Activated CD4-positive, alpha-beta T cell treated with anti-CD3 and anti-CD28 coated beads, Interleukin-2, amount 50 U/mL, for 1 hour (primary cell): ENCODE results near the gene ASL.
"Not testable (repeated sequence)": the region's sequence is repeated elsewhere in the genome, so short reads cannot be mapped to it uniquely, and the experiment has no call there.

ENCODE experiments used
- DNase-seq: peaks from one replicate; pipeline ENCODE4 v3.0.0-alpha.2; 2020

Gene ASL

DNA sequence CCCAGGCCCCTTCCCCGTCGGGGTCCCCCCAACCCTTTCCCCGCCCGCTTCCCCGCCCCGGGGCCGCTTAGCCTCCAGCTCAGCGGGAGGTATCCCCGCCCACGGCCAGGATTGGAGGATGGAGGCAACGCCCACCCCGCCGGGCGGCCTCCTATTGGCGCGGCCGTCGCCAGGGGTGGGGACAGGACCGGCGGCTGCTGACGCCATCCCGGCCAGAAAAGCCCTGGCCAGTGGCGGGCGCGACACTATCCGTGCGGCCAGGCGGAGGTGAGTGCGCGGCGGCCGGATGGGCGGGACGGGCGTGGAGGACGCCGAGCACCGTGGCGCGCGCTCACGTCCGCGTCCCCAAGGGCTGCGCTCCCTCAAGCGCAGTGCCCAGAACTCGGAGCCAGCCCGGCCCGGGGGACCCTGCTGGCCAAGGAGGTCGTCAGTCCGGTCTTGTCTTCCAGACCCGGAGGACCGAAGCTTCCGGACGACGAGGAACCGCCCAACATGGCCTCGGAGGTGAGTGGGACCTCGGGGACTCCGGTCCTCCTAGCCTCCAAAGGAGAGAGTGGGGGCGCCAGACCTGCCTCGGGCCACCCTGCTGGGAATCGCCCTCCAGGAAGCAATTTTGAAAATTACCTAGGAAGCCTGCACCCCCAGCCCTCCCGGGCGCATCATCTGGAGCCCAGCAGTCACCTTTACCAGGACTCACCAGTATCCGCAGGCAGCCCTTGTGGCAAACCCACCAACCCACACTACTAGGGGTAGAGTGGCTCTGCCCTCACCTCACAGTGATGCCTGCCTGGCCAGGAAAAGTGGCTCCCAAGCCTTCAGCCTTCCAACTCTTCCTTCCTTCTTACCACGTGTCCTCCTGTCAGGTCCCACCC lies at the start of gene ASL:
ASL (plus strand) TSS at position 230 of the 872 bp plus-strand sequence; CDS start at position 493, 263 bp downstream.
- DNase-seq = peak; percentile 80

DNA sequence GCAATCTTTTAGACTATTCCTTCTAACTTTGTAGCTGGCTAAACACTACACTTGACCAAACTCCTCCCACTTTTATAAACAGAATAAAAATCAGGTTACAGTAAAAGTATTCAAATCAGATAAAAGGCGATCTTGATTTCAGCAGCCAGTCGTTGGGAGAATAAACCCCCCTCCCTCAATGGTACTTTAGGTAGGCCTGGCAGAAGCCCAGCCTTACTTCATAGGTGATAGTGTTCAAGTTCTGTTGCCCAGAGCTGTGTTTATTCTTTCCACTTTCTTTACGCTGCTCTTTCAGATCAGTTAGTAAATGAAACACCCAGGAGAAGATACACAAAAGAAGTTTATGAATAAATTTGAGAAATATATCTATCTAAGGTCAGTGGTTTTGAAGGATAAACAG lies 47.3 kb upstream of the ASL start:
- DNase-seq = not testable (repeated sequence)

DNA sequence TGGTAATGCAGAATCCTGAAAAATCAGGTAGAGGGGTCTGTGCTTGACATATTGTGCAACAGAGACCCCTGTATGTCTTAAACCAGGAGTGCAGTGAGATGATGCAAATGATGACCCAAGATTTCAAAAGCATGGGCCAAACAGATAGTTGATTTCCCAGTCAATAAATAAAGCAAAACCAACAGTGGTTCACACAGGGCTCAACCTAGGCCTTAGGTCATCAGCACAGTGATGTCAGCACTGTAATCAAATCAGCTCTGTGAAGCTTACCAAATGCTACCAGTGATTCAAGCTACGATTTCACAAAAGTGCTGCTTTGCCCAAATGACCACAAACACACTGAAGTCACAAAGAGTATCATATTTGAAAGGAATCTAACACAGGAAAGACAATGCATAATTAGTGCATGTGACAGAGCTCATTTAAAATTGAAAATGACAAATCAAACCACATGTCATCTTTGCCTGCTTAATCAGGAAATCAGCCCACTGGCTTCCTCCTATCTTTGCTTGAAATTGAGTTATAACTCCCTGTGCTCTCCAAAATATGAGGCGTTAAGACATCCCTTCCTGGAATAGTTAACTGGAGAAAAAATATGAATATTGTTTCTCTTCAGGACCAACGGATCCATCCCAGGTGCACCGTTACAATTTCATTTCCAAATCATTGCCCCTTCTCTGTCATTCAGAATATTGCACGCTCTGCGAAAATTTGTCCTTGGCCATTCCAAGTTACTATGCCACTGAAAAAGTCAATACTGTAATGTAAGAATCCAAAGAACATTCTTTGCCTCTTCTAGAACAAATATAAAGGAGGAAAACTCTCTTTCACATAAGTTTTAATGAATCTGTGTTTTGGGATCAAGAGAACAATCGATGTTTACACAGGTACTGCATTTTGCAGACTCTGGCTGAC lies 41.9 kb upstream of the ASL start:
- no peak for DNase-seq

DNA sequence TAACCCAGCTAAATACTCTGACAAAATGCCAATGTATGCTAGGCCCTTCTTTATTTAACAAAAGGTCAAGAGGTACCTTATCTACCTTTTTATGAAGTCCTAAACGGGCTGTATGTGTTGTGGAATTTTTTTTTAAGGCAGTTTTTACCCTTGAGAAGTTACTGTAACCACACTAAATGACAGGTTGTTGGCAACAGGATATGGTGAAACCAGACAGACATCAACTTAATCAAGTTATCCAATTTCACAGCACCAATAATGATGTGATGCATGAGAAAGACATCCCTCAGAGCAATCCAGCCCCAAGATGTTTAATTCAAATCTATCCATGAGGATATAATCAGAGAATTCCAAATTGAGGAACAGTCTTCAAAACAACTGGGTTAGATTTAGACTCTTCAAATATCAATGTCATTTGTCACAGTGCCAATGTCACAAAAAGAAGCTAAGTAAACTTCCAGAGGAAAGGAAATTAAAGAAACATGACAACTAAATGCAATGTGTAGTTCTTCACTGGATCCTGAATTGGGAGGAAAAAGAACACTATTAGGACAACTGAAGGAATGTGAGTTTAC lies 41.1 kb upstream of the ASL start:
- DNase-seq = not testable (repeated sequence)

DNA sequence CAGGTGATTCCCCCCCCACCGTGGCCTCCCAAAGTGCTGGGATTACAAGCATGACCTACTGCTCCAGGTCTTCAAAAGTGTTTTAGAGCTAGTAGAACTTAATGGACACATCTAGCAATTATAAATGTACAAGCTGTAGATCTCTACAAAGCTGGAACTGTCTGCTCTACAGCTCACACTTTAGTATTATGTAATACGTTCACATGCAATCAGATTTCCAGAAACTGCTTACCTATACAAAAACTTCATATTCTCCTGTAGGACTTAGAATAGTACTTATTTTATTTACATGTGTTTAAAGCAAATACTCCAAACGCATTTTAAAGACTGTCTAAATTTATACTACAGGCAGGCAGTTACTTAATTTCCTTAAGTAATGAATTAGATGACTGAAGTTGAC lies 39.2 kb upstream of the ASL start:
- DNase-seq = no peak

DNA sequence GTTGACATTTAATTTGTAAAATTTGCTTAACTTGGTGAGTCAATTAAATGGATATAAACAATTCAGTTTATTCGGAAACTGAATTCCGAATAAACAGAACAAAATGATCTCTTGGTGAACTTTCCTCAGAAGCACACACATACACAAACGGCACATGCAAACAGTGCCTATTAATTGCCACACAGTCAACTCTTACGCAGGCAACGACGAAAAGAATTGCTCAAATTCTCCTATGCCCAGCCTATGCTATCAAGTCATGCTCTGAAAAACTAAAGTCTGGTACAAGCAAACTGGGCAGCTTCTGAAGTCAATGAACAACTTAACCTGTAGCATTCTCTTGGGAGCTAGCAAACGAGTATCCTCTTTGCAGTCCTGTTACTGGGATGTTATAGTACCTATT lies 38.8 kb upstream of the ASL start:
- no peak for DNase-seq

DNA sequence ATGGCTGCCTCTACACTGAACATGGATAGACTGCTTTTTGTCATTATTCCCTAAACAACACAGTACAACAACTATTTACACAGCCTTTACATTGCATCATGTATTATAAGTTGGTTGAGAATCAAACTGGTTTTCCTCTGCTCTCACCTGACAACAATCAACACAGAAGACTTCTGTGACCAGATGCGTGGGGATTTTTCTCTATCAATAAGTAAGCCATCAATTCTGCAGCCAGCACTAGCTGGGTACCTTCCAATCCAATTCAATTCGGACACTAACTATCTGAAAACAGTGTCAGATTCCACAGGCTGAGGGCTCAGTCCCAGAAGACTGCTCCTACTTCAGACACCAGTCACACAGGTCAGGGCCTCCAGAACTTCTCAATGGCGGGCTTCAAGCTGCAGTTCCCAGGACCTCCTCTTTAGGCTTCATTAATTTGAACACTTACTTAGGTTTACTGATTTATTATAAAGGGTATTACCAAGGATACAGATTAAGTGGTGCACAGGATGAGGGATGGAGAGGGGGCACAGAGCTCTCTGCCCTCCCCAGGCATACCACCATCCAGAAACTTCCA lies 36.4 kb upstream of the ASL start:
- no peak for DNase-seq

DNA sequence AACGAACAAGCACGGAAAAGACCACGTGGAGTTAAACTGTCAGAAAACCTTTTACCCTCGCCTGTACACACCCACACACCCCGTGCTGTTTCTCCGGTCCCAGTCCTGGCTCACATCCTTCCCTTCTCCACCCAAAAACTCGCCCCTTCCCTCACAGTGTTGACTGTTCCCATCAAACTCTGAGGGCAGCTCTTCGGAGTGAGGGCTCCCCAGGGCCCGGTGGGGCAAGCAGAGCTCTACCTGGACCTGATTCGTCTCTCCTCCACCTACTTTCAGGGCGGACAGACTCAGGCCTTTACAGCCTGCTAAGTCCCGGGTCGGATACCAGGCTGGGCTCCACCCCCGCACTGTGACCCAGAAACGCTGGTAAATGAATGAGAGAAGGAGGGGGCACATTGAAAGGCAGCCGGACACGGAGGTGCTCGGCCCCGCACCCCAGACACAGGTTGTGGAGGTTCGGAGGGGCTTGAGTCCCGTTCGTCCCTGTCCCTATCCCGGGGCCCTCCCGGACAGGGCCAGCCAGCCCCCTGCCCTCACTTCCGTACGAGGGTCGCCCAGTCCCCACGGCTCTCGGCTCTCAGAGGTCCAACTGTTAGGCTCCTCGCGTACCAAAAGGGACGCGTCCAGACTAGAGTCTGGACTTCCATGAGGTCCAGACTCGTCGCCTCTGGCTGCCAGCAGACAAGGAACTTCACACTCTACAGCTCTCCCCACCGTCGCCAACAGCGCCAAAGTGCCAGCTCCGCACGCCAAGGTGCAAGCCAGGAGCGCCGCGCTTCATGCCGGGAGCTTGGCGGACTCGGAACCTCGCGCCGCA lies 31.7 kb upstream of the ASL start:
- peak; percentile 17 for DNase-seq

DNA sequence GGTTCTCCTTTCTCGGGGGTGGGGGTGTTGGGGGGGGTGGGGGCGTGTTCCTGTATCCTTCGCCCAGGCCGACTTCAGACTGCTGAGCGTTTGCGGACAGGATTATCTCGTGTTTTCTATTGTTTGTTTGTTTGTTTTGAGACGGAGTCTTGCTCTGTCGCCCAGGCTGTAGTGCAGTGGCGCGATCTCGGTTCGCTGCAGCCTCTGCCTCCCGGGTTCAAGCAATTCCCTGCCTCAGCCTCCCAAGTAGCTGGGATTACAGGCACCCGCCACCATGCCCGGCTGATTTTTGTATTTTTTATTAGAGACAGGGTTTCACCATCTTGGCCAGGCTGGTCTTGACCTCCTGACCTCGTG lies 31.1 kb upstream of the ASL start:
- DNase-seq = not testable (repeated sequence)

DNA sequence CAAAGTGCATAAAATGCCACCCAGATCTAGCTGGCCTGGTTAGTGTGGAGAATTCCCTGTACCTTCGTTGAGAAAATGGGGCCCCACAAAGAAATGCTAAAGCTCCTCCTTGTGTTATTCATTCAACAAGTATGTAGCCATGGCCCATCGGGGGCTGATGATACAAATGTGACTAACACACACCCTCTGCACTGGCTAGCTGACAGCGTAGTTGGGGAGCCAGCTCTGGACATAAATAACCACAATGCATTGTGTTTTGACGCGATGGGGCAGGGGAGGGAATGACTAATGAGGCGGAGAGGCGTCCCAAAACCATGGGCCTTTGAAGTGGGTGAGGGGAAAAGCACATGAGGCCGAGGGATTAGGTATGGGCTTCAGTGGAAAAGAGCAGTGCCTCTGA lies 28.2 kb upstream of the ASL start:
- no peak for DNase-seq

DNA sequence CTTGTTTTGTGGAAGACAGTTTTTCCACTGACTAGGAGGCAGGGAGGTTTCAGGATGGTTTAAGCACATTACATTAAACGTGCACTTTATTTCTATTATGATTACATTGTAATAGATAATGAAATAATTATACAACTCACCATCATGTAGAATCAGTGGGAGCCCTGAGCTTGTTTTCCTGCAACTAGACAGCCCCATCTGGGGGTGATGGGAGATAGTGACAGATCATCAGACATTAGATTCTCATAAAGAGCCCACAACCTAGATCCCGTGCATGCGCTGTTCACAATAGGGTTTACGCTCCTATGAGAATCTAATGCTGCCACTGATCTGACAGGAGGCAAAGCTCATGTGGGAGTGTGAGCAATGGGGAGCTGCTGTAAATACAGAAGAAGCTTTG lies 25.7 kb upstream of the ASL start:
- not testable (repeated sequence) for DNase-seq

DNA sequence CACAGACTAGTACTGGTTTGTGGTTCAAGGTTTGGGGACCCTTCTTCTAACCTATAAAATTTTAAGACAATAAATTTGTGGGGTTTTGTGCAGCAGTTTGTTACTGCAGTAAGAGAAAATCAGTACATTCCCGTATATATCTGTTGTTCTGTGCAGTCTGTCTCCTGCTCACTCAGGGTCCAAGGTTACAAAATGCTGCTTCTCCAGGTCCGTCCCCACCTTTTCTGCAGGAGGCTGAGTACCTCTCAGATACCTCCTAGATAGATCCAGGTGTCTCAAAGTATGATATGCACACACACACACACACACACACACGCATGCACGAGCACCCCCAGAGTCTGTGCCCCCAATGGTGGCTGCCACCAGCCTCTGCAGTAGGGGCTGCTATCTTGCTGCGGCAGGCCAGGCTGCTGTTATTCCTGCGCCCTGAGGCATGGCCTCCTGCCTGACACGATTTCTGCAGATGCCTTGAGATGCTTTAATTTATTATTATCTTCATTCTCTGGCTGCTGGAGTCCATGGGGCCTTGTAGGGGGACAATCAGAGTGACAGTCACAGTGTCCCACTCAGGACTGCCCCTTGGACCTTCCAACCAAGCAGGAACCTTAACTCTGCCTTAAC lies 25.2 kb upstream of the ASL start:
- no peak for DNase-seq

DNA sequence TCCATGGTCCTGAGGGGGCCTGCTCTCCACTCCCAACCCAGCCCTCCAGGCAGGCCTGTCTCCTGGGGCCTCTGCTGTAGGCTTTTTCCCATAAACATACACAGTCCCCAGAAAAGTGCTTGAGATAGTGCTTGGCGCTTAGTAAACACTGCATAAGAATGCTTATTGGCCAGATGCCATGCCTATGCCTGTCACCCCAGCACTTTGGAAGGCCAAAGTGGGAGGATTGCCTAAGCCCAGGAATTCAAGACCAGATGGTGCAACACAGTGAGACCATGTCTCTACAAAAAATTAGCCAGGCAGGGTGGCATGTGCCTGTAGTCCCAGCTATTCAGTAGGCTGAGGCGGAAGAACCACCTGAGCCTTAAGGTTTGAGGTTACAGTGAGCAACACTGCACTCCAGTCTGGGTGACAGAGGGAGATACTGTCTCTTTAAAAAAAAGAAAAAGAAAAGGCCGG lies 24.6 kb upstream of the ASL start:
- DNase-seq = no peak

DNA sequence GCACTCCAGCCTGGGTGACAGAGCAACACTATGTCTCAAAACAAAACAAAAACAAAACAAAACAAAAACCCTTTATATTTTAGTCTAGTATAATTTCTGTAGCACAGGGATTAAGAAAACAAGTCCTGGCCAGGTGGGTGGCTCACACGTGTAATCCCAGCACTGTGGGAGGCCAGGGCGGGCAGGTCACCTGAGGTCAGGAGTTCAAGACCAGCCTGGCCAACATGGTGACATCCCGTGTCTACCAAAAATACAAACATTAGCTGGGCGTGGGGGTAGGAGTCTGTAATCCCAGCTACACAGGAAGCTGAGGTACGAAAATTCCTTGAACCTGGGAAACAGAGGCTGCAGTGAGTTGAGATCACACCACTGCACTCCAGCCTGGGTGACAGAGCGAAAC lies 23.2 kb upstream of the ASL start:
- DNase-seq = no peak

DNA sequence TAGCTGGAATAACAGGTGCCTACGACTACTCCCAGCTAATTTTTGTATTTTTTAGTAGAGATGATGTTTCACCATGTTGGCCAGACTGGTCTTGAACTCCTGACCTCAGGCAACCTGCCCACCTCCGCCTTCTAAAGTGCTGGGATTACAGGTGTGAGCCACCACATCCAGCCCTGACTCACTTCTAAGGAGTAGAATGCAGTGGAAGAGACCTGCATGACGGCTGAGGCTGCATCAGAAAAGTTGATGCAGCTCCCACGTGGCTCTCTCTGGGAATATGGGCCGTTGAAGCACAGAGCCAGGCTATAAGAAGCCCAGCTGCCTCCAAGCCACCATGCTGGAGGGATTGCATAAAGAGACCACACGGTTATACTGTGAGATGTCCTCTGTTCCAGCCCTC lies 21.6 kb upstream of the ASL start:
- no peak for DNase-seq

DNA sequence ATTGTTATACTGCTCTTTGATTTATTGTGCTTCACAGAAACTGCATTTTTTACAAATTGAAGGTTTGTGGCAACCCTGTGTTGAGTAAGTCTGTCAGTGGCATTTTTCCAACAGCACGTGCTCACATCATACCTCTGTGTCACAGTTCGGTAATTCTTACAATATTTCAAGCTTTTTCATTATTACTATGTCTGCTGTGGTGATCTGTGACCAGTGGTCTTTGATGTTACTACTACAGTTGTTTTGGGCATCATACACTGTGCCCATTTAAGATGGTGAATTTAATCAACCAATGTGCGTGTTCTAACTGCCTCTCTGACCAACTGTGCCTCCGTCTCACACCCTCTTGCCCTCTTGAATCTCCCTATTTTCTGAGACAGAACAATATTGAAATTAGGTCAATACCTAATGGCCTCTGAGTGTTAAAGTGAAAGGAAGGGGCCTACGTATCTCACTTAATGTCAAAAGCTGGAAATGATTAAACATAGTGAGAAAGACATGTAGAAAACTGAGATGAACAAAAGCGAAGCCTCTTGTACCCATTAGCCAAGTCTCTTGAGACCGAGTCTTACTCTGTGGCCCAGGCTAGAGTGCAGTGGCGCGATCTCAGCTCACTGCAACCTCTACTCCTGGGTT lies 20.2 kb upstream of the ASL start:
- DNase-seq = no peak

DNA sequence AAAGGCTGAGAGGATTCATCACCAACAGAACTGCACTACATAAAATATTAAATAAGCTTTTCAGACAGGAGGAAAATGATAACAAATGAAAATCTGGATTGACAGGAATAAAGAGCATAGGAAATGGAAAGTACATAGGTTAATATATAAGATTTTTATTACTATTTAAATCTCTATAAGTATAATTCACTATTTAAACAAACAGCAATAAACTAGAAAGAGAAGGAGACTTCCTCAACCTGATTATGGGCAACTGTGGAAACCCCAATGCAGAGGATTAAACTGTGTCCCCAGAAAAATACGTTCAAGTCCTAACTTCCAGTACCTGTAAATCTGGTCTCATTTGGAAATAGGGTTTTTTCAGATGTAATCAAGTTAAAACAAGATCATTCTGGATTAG lies 14.8 kb upstream of the ASL start:
- no peak for DNase-seq

DNA sequence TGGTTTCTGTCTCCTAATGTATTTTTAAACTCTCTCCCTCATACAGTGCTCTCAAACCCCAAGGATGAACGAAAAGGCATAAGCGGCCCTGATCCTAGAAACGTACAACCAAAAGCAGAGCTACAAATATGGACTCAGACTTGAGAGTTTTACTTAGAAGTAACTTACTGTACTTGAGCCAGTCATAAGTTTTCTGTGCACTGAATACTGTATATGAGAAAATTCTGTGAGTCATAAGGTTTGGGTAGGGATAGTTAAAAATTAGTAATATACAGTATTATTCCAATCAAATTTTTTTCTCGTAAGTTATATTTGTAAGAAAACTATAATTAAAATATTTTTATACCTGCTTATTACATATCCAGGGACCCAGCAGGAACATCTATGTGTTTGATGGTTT lies 5.9 kb upstream of the ASL start:
- no peak for DNase-seq

DNA sequence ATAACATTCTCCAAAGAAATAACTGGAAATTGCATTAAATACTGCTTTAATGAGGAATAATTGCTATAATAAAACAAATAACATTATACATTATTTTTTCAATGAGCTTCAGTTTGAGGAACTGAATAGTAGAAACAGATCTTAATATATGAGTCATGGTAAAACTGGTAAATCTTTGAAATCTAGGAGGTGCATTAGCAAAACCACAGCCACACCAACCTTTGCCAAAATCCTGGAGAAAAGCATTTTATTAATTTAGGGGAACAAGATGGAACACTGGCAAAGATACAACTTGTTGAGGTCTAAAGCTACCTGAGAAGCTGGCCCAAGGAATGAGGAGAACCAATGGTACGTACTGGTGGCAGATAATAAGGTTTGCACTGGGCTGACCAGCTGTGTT lies 5.4 kb upstream of the ASL start:
- no peak for DNase-seq

DNA sequence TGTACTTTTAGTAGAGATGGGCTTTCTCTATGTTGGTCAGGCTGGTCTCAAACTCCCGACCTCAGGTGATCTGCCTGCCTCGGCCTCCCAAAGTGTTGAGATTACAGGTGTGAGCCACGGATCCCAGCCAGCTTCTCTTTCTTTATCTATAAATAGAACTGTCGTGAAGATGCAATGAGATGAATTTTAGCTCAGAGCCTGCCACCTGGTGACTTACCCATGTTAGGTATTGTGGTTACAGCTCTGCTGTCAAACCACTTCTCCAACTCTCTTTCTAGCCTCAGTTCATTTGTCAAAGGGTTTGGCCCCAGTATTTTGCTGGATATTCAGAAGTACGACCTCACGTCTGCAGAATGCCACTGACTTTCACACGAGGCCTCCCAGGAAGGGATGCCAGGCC lies 3.4 kb upstream of the ASL start:
- not testable (repeated sequence) for DNase-seq
